Testis (tissue), 2 donors: ENCODE results near the gene KHNYN.

Experiments
- CTCF ChIP-seq, 3 experiments: fragments of 450-650 bp in 2 of 3; fragments of 200-600 bp in 1 of 3; sonication (generic) in 1 of 3; IDR thresholded peaks; one replicate each; pipeline ENCODE4 v1.5.1; 2016 to 2019; ENCODE audit warnings: antibody characterized with exemption in 3 of 3, mild to moderate bottlenecking in 2 of 3, moderate library complexity in 1 of 3
- POLR2A ChIP-seq: fragments of 450-650 bp; IDR thresholded peaks from one replicate; pipeline ENCODE4 v1.6.1; 2017; ENCODE audit warnings: antibody characterized with exemption, mild to moderate bottlenecking, moderate library complexity

DNA sequence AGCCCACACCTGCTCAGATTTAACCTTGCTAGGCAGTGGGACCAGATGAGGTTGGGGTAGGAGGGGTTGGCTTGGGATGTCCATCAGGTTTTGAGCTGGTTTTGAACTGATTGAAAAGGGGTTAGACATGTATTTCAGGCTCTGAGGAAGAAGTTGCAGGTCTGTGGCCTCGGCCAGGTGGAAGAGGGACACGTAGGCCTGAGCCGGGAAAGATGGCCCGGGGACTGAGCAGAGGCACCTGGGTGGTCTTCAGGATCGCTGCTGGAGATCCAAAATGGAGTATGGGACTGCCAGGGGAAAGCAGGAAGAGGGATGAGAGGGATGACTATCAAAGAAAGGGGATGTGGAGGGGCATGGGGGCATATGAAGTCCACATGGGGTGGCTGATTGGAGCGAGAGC lies 23.3 kb upstream of the KHNYN start:
- no peak for TF ChIP-seq CTCF (IDR thresholded peaks at IDR 0.05)
- no peak for TF ChIP-seq POLR2A
